Osteocyte (in vitro differentiated cells): ENCODE measurements around the gene NPAS4. TPM values are rescaled to one million over a fixed set of nuclear protein-coding genes. Genes with fewer than 3 reads are reported as not detected.

Experiments
- DNase-seq: peaks from one replicate; pipeline ENCODE4 v3.0.0; 2021; ENCODE audit warnings: mixed read lengths; ENCODE audit not compliant: unreplicated experiment; ENCODE audit errors: extremely low spot score
- H3K27ac Mint-ChIP-seq: one replicate; pipeline ENCODE4 v1.8.0; 2021; ENCODE audit warnings: mild to moderate bottlenecking, mixed read lengths; ENCODE audit not compliant: unreplicated experiment
- H3K27me3 Mint-ChIP-seq: one replicate; pipeline ENCODE4 v1.8.0; 2021; ENCODE audit warnings: mixed read lengths; ENCODE audit not compliant: unreplicated experiment
- H3K36me3 Mint-ChIP-seq: one replicate; pipeline ENCODE4 v1.8.0; 2021; ENCODE audit warnings: mixed read lengths; ENCODE audit not compliant: unreplicated experiment
- H3K4me1 Mint-ChIP-seq: one replicate; pipeline ENCODE4 v1.8.0; 2021; ENCODE audit warnings: mixed read lengths; ENCODE audit not compliant: unreplicated experiment
- H3K4me3 Mint-ChIP-seq: one replicate; pipeline ENCODE4 v1.8.0; 2021; ENCODE audit warnings: mild to moderate bottlenecking, moderate library complexity, mixed read lengths; ENCODE audit not compliant: unreplicated experiment
- H3K9me3 Mint-ChIP-seq: one replicate; pipeline ENCODE4 v1.8.0; 2021; ENCODE audit warnings: mixed read lengths; ENCODE audit not compliant: unreplicated experiment
- total RNA-seq: library from RNA; stranded (reverse); gene quantifications from 2 replicates; pipeline ENCODE4 v1.2.1, GENCODE V29; 2021
- TF ChIP-seq, protein P1 (sequence below): fragments of 200-600 bp; sonication (generic); IDR thresholded peaks from 2 replicates; pipeline ENCODE4 v1.5.0; 2021; ENCODE audit warnings: antibody characterized with exemption, mild to moderate bottlenecking, moderate library complexity

The NPAS4 gene
- total RNA-seq, 1 donor from 2014 or later, result 0.11 TPM

GRCh38 chr11:66471142-66471541 lies 50.3 kb downstream of the NPAS4 start:
- Mint-ChIP-seq H3K4me1 (peaks cover 16% of the 10 kb centered on the region), H3K27ac (no peak overlapping the region), H3K9me3 (no peaks in the 10 kb centered on the region), H3K4me3 (no peak overlapping the region), H3K36me3 (peaks cover 6% of the 10 kb centered on the region), H3K27me3 (no peaks in the 10 kb centered on the region)
- no peak for DNase-seq
- TF ChIP-seq, protein P1, sequence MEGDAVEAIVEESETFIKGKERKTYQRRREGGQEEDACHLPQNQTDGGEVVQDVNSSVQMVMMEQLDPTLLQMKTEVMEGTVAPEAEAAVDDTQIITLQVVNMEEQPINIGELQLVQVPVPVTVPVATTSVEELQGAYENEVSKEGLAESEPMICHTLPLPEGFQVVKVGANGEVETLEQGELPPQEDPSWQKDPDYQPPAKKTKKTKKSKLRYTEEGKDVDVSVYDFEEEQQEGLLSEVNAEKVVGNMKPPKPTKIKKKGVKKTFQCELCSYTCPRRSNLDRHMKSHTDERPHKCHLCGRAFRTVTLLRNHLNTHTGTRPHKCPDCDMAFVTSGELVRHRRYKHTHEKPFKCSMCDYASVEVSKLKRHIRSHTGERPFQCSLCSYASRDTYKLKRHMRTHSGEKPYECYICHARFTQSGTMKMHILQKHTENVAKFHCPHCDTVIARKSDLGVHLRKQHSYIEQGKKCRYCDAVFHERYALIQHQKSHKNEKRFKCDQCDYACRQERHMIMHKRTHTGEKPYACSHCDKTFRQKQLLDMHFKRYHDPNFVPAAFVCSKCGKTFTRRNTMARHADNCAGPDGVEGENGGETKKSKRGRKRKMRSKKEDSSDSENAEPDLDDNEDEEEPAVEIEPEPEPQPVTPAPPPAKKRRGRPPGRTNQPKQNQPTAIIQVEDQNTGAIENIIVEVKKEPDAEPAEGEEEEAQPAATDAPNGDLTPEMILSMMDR, result no peak

DNA sequence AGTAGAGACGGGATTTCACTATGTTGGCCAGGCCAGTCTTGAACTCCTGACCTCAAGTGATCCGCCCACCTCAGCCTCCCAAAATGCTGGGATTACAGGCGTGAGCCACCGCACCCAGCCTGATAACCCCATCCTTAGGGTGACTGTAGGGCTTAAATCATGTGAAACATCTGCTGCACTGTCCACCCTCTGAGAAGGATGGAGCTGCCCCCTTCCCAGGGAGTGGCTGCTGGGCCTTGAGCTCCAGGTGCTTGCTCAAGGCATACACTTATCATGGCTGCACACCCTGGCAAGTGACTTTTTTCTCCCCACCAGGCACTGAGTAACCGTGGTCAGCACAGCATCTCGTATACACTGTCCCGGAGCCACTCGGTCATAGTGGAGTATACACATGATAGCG lies 51.2 kb downstream of the NPAS4 start:
- no peak overlapping the region for H3K27ac Mint-ChIP-seq
- peaks cover 15% of the 10 kb centered on the region for H3K4me1 Mint-ChIP-seq
- TF ChIP-seq, protein P1, result no peak
- H3K36me3 Mint-ChIP-seq, result peaks cover 6% of the 10 kb centered on the region
- H3K4me3 Mint-ChIP-seq, result no peak overlapping the region
- no peaks in the 10 kb centered on the region for H3K9me3 Mint-ChIP-seq
- no peaks in the 10 kb centered on the region for H3K27me3 Mint-ChIP-seq
- no peak for DNase-seq

- DNase-seq, result no peak
- TF ChIP-seq, protein P1, result no peak
- Mint-ChIP-seq H3K4me3 (no peak overlapping the region), H3K27ac (no peak overlapping the region), H3K27me3 (no peaks in the 10 kb centered on the region), H3K9me3 (no peaks in the 10 kb centered on the region), H3K4me1 (peaks cover 13% of the 10 kb centered on the region), H3K36me3 (peaks cover 6% of the 10 kb centered on the region)
Measured at GRCh38 chr11:66473167-66473566, 52.3 kb downstream of the NPAS4 start.

DNA sequence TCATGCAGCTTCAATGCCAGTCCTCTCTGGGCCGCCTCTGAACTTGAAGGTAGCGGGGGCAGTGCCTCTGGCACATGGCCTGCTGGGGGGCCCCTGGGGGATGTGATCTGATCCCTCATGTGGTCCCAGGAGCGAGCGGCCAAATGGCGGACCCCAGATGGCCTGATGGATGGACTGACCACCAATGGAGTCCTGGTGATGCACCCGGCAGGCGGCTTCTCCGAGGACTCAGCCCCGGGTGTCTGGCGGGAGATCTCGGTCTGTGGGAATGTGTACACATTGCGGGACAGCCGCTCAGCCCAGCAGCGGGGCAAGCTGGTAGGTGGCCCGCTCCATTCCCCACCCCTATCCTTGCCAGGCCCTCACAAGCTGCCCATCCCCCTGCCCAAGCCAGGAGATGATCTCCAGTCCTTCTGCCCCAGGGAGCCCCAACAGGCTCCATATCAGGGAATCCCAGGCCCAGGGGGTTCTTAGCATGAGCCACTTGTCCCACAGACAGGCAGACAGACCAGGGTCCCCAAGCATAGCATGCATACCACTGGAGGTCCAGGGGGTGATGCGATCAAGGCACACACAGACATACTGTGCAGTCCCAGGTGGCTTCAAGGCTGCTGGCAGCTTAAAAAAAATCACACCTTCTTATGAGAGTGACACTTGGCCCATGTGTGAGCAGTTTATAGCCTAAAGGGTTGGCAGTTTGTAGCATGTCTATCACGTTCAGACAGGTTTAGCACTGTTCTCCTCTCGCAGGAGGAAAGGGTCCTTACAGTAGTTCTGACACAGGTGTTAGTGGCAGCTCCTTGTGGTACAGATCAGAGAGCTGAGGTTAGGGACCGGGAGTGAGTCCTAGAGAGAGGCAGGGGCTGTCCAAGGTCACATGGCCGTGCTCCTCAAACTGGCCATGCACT lies 53.0 kb downstream of the NPAS4 start:
- no peak overlapping the region for H3K27ac Mint-ChIP-seq
- no peaks in the 10 kb centered on the region for H3K27me3 Mint-ChIP-seq
- H3K4me1 Mint-ChIP-seq, result peaks cover 14% of the 10 kb centered on the region
- TF ChIP-seq, protein P1, result no peak
- H3K4me3 Mint-ChIP-seq, result no peak overlapping the region
- H3K9me3 Mint-ChIP-seq, result no peaks in the 10 kb centered on the region
- peaks cover 6% of the 10 kb centered on the region for H3K36me3 Mint-ChIP-seq
- DNase-seq, result no peak

- peaks cover 6% of the 10 kb centered on the region for H3K36me3 Mint-ChIP-seq
- H3K27ac Mint-ChIP-seq, result no peak overlapping the region
- TF ChIP-seq, protein P1, result no peak
- H3K4me3 Mint-ChIP-seq, result no peak overlapping the region
- peaks cover 17% of the 10 kb centered on the region for H3K4me1 Mint-ChIP-seq
- H3K27me3 Mint-ChIP-seq, result no peaks in the 10 kb centered on the region
- H3K9me3 Mint-ChIP-seq, result no peaks in the 10 kb centered on the region
- no peak for DNase-seq
Measured at GRCh38 chr11:66475349-66476172, 54.7 kb downstream of the NPAS4 start.
